GM23248 (cell line): ENCODE results near the gene UST. TPM values are rescaled to one million over a fixed set of nuclear protein-coding genes. Genes with fewer than 3 reads are reported as not detected.

ENCODE experiments used
- DNase-seq: peaks from one replicate; pipeline ENCODE4 v3.0.0-alpha.2; 2015
- H2AFZ ChIP-seq: fragments of 200-600 bp; sonication (generic); 2 replicates; pipeline ENCODE4 v1.6.1; 2016; ENCODE audit warnings: antibody characterized with exemption
- H3F3A ChIP-seq: fragments of 200-600 bp; sonication (generic); 2 replicates; pipeline ENCODE4 v1.6.1; 2016; ENCODE audit warnings: mild to moderate bottlenecking, antibody characterized with exemption, mixed run types; ENCODE audit not compliant: insufficient read depth
- H3K27ac ChIP-seq: fragments of 200-600 bp; sonication (generic); 2 replicates; pipeline ENCODE4 v1.5.1; 2016; ENCODE audit warnings: mild to moderate bottlenecking
- H3K27me3 ChIP-seq: fragments of 200-600 bp; sonication (generic); replicated peaks from 2 replicates; pipeline ENCODE4 v1.6.1; 2016; ENCODE audit warnings: mild to moderate bottlenecking; ENCODE audit not compliant: insufficient read depth
- H3K36me3 ChIP-seq: fragments of 200-600 bp; sonication (generic); 2 replicates; pipeline ENCODE4 v1.6.1; 2016; ENCODE audit warnings: low read depth, mild to moderate bottlenecking
- H3K4me1 ChIP-seq: fragments of 200-600 bp; sonication (generic); 2 replicates; pipeline ENCODE4 v1.6.1; 2016; ENCODE audit warnings: mild to moderate bottlenecking; ENCODE audit not compliant: insufficient read depth
- H3K4me2 ChIP-seq: fragments of 200-600 bp; sonication (generic); one replicate; pipeline ENCODE4 v1.6.1; 2016; ENCODE audit warnings: mild to moderate bottlenecking; ENCODE audit not compliant: unreplicated experiment
- H3K4me3 ChIP-seq: fragments of 200-600 bp; sonication (generic); 2 replicates; pipeline ENCODE4 v1.5.1; 2016; ENCODE audit warnings: mild to moderate bottlenecking
- H3K79me2 ChIP-seq: fragments of 200-600 bp; sonication (generic); 2 replicates; pipeline ENCODE4 v1.6.1; 2016; ENCODE audit warnings: mild to moderate bottlenecking; ENCODE audit not compliant: insufficient read depth
- H3K9ac ChIP-seq: fragments of 200-600 bp; sonication (generic); 2 replicates; pipeline ENCODE4 v1.6.1; 2016; ENCODE audit warnings: mild to moderate bottlenecking
- H3K9me2 ChIP-seq: fragments of 200-600 bp; sonication (generic); 2 replicates; pipeline ENCODE4 v1.6.1; 2016; ENCODE audit warnings: mixed run types, mild to moderate bottlenecking, moderate library complexity; ENCODE audit not compliant: insufficient read depth
- H3K9me3 ChIP-seq: fragments of 200-600 bp; sonication (generic); one replicate; pipeline ENCODE4 v1.6.1; 2017; ENCODE audit warnings: low read depth
- H4K20me1 ChIP-seq: fragments of 200-600 bp; sonication (generic); 2 replicates; pipeline ENCODE4 v1.6.0; 2016; ENCODE audit not compliant: insufficient read depth
- EZH2 ChIP-seq: fragments of 200-600 bp; sonication (generic); IDR thresholded peaks from 2 replicates; pipeline ENCODE4 v1.6.1; 2018; ENCODE audit warnings: antibody characterized with exemption, mild to moderate bottlenecking; ENCODE audit not compliant: insufficient read depth, poor library complexity, severe bottlenecking
- EZH2phosphoT487 ChIP-seq: fragments of 200-600 bp; sonication (generic); IDR thresholded peaks from 2 replicates; pipeline ENCODE4 v1.6.1; 2018; ENCODE audit warnings: antibody characterized with exemption, moderate library complexity, mild to moderate bottlenecking, low read depth; ENCODE audit not compliant: insufficient read depth
- WGBS, 2 experiments: methylation state at CpG; one replicate each; pipeline ENCODE4 v1.1.6; 2015 to 2017; ENCODE audit warnings: low lambda C conversion rate in 2 of 2, low coverage in 1 of 2; ENCODE audit errors: missing lambda C conversion rate in 2 of 2; 5-methylcytosine and 5-hydroxymethylcytosine counted together
- in situ Hi-C: fragments of 300-500 bp; cut with MboI; formaldehyde crosslinking; loops from 2 replicates; pipeline ENCODE4 v1.15.0; 2020
- polyA plus RNA-seq: library from polyadenylated mRNA; unstranded; fragments of >200 nt; fragmentation: Nextera tagmentation; extraction: Ambion mirVana; gene quantifications from 2 replicates; pipeline ENCODE4 v1.2.1, GENCODE V29; 2016
- total RNA-seq: library from RNA; depleted of rRNA; stranded (reverse); fragments of >200 nt; shearing (Covaris generic); gene quantifications from 2 replicates; pipeline ENCODE4 v1.2.3, GENCODE V29; 2014

The UST gene
- total and polyA plus RNA-seq, 2 experiments from 2014 or later, result 10.1 to 23.3 TPM

DNA sequence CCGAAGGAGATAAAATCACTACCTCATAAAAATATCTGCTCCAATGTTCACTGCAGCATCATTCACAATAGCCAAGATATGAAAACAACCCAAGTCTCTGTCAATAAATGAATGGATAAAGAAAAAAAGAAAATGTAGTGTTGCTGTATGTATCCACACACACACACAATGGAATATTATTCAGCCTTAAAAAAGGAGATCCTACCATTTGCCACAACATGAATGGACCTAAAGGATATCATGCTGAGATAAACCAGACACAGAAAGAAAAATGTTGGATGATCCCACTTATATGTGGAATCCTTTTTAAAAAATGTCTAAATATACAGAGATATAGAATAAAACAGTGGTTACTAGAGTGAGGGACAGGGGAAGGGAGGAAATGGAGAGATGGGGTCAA, 378.5 kb downstream of the UST start:
- Histone ChIP-seq H3K4me2 (no peak overlapping the region), H2AFZ (no peak overlapping the region), H3K36me3 (no peaks in the 10 kb centered on the region), H3K79me2 (no peaks in the 10 kb centered on the region), H3K9ac (no peak overlapping the region), H3K9me2 (no peaks in the 10 kb centered on the region), H3K9me3 (no peaks in the 10 kb centered on the region), H3K4me1 (peaks cover 19% of the 10 kb centered on the region), H4K20me1 (no peaks in the 10 kb centered on the region), H3K27ac (no peak overlapping the region), H3F3A (peaks cover 25% of the 10 kb centered on the region), H3K4me3 (no peak overlapping the region), H3K27me3 (no peaks in the 10 kb centered on the region)
- in situ Hi-C loops, result no loop called here
- WGBS, 2 experiments, result 80 to 87% methylated on average over 1 of the region's 1 CpG
- TF ChIP-seq EZH2phosphoT487 (no peak), EZH2 (no peak)
- DNase-seq, result no peak
